ENCODE data around the gene DGKB.

DGKB gene

DNA sequence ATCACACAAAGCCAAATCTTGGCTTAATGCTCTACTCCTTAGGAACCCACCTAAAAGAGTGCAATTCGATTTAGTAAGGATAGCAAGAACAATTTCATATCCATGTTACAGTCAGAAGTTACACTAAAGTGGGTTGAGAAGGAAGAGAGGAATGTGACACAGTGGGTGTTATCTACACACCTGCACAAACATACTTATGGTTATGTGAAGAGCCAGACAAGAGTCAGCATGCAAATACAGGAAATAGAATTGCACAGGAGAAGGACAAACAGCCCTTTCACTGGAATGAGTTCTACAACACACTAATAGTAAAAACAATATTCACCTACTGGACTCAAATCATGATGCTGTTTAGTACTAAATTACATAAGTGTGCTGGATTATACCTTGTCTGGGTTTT lies 262.8 kb downstream of the DGKB start:
- peaks cover 16% of the 10 kb centered on the region for H3K4me1 ChIP-seq (ENCODE audit: control insufficient read depth, insufficient read depth, low read length)
- no peaks in the 10 kb centered on the region for H3K9me3 ChIP-seq (ENCODE audit: control insufficient read depth, low read length)
- H3K27me3 ChIP-seq (ENCODE audit: control insufficient read depth, insufficient read depth, low read length): no peaks in the 10 kb centered on the region
- H3K4me3 ChIP-seq (ENCODE audit: low read length): no peak overlapping the region
- no peaks in the 10 kb centered on the region for H3K36me3 ChIP-seq (ENCODE audit: control insufficient read depth, insufficient read depth, low read length)
- no peak overlapping the region for H3K9ac ChIP-seq (ENCODE audit: low read length)

DNA sequence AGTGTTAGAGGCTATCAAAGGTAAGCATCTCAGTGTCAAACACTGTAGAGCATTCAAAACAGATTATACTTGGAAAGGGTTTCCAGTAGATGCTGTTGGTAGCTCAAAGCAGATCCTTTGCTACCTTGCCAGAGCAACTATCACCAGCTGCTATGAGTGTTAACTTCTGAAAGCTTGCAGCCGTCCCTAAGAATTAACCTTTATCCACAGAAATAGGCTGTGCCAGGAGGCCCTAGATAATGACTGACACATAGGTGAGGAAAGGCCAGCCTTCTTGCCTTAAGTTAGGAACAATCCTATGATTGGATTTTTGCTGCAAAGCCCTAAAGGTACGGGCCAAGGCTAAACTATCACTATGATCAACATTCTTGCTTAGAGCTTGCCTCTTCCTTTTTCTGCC lies 263.2 kb downstream of the DGKB start:
- H3K27me3 ChIP-seq (ENCODE audit: control insufficient read depth, insufficient read depth, low read length): no peaks in the 10 kb centered on the region
- H3K9me3 ChIP-seq (ENCODE audit: control insufficient read depth, low read length): no peaks in the 10 kb centered on the region
- no peaks in the 10 kb centered on the region for H3K36me3 ChIP-seq (ENCODE audit: control insufficient read depth, insufficient read depth, low read length)
- H3K4me1 ChIP-seq (ENCODE audit: control insufficient read depth, insufficient read depth, low read length): peaks cover 16% of the 10 kb centered on the region
- no peak overlapping the region for H3K9ac ChIP-seq (ENCODE audit: low read length)
- H3K4me3 ChIP-seq (ENCODE audit: low read length): no peak overlapping the region

DNA sequence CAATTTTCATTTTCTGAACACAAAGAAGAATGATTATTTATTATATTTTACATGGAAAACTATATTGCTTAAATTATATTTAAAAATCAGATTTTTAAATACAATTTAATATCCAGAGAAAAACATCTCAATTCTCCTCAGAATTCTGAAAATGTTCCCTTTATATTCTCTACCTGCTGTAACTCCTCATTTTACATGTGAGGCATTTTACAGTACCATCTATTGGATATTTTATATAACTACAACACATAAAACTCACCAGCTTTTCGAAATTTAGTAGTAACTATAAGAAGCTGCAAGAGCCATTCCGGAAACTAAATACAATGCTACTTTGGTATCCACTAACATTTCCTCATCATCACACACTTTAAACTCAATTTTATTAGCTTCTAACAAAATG lies 264.6 kb downstream of the DGKB start:
- H3K36me3 ChIP-seq (ENCODE audit: control insufficient read depth, insufficient read depth, low read length): no peaks in the 10 kb centered on the region
- H3K4me1 ChIP-seq (ENCODE audit: control insufficient read depth, insufficient read depth, low read length): peaks cover 16% of the 10 kb centered on the region
- no peak overlapping the region for H3K9ac ChIP-seq (ENCODE audit: low read length)
- no peaks in the 10 kb centered on the region for H3K27me3 ChIP-seq (ENCODE audit: control insufficient read depth, insufficient read depth, low read length)
- H3K9me3 ChIP-seq (ENCODE audit: control insufficient read depth, low read length): no peaks in the 10 kb centered on the region
- H3K4me3 ChIP-seq (ENCODE audit: low read length): no peak overlapping the region

DNA sequence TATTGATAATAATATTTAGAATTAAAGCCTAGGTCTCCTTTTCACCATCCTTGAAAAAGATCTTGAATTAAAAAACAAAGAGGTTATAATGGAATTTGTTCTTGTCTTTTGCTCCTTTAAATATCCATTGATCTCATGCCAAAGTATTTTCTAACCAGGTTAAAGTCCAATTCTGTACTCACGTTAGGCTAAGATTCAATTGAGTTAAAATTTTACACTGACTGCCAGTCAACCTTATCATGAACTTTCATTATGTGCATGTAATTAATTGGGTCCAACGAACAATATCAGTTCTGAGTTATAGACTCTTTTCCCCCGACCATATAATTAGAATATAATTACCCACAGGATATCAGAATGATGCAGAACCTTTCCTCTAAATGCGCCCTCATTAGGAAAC lies 266.6 kb downstream of the DGKB start:
- H3K36me3 ChIP-seq (ENCODE audit: control insufficient read depth, insufficient read depth, low read length): no peaks in the 10 kb centered on the region
- peaks cover 16% of the 10 kb centered on the region for H3K4me1 ChIP-seq (ENCODE audit: control insufficient read depth, insufficient read depth, low read length)
- no peak overlapping the region for H3K4me3 ChIP-seq (ENCODE audit: low read length)
- H3K9ac ChIP-seq (ENCODE audit: low read length): no peak overlapping the region
- H3K9me3 ChIP-seq (ENCODE audit: control insufficient read depth, low read length): no peaks in the 10 kb centered on the region
- H3K27me3 ChIP-seq (ENCODE audit: control insufficient read depth, insufficient read depth, low read length): no peaks in the 10 kb centered on the region

DNA sequence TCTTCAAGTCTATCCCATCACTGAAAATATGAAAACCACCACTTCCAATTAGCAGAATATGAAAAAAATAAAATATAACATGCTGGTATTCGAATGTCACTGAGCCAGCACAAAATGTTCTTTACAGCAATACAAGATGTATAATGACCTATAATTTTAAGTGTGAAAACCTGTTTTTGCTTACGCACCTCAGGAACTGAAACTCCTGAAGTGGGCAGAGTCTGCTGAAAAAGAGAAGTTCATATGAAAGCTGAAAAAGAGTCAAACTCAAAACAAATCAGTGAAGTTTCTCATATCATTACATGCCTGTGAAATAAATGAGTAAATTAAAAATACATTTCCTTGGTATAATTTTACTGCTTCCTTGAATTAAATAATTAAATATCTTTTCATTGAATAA lies 272.5 kb downstream of the DGKB start:
- Histone ChIP-seq H3K4me1 (ENCODE audit: control insufficient read depth, insufficient read depth, low read length) (no peaks in the 10 kb centered on the region), H3K27me3 (ENCODE audit: control insufficient read depth, insufficient read depth, low read length) (no peaks in the 10 kb centered on the region), H3K36me3 (ENCODE audit: control insufficient read depth, insufficient read depth, low read length) (no peaks in the 10 kb centered on the region)

DNA sequence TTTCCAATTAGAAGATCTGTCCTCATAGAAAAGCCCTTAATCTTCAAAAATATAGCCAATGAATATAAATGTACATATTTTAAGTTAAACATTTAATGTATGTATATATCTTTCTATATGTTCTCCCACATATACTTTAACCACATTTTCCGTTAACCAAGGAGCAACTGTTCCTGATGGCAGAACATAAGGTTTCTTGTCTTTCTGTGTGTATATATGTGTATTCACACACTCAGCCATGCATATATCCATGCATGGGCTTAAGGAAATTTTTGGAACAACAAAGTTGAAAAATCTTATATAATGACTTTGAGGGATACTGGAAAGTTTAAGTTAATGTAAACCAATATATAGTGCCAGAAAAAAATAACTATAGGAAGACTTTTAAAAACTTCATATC lies 274.0 kb downstream of the DGKB start:
- no peaks in the 10 kb centered on the region for H3K27me3 ChIP-seq (ENCODE audit: control insufficient read depth, insufficient read depth, low read length)
- H3K4me1 ChIP-seq (ENCODE audit: control insufficient read depth, insufficient read depth, low read length): no peaks in the 10 kb centered on the region
- no peak overlapping the region for H3K9ac ChIP-seq (ENCODE audit: low read length)
- H3K4me3 ChIP-seq (ENCODE audit: low read length): no peak overlapping the region
- H3K9me3 ChIP-seq (ENCODE audit: control insufficient read depth, low read length): no peaks in the 10 kb centered on the region
- no peaks in the 10 kb centered on the region for H3K36me3 ChIP-seq (ENCODE audit: control insufficient read depth, insufficient read depth, low read length)

More for the DNA sequence above, 272.5 kb downstream of the DGKB start:
- Histone ChIP-seq H3K9me3 (ENCODE audit: control insufficient read depth, low read length) (no peaks in the 10 kb centered on the region), H3K9ac (ENCODE audit: low read length) (no peak overlapping the region), H3K4me3 (ENCODE audit: low read length) (no peak overlapping the region)

DNA sequence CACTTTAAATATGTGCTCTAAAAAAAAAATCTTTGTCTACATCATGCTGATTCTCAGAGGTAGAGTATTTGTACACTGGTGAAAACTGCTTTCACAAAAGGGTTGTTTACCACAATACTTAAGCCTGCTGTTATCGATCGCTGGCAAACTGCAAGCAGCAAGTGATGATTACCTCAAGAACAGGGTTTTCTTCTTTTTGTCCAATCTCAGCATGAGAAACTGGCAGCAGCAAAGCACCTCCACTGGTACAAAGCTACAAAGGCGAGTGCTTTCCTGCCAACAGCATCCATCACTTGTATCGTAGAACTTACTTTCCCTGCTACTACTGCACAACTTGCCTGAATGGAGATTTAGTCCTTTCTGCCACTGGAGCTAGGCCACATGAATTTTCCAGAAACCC lies 276.5 kb downstream of the DGKB start:
- Histone ChIP-seq H3K27me3 (ENCODE audit: control insufficient read depth, insufficient read depth, low read length) (no peaks in the 10 kb centered on the region), H3K4me1 (ENCODE audit: control insufficient read depth, insufficient read depth, low read length) (no peaks in the 10 kb centered on the region), H3K4me3 (ENCODE audit: low read length) (no peak overlapping the region), H3K9ac (ENCODE audit: low read length) (no peak overlapping the region), H3K36me3 (ENCODE audit: control insufficient read depth, insufficient read depth, low read length) (no peaks in the 10 kb centered on the region), H3K9me3 (ENCODE audit: control insufficient read depth, low read length) (no peaks in the 10 kb centered on the region)

DNA sequence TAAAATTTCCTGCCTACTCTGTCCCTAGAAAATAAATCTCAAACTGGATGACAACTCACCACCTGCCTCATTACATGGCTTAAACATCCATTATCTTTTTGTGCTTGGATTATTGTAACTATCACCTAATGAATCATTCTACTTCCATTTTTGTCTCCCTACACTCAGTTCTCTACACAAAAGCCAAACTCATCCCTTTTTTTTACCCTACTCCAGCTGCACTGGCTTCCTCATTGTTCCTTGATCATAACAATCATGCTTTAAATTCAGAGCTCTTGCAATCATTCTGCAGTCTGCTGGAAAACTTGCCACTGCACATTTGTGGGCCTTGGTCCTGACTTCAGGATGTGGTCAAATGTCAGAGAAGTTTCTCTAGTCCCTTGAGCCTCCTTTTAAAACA lies 280.0 kb downstream of the DGKB start:
- Histone ChIP-seq H3K27me3 (ENCODE audit: control insufficient read depth, insufficient read depth, low read length) (no peaks in the 10 kb centered on the region), H3K36me3 (ENCODE audit: control insufficient read depth, insufficient read depth, low read length) (no peaks in the 10 kb centered on the region), H3K4me1 (ENCODE audit: control insufficient read depth, insufficient read depth, low read length) (no peaks in the 10 kb centered on the region), H3K9me3 (ENCODE audit: control insufficient read depth, low read length) (no peaks in the 10 kb centered on the region), H3K9ac (ENCODE audit: low read length) (no peak overlapping the region), H3K4me3 (ENCODE audit: low read length) (no peak overlapping the region)

DNA sequence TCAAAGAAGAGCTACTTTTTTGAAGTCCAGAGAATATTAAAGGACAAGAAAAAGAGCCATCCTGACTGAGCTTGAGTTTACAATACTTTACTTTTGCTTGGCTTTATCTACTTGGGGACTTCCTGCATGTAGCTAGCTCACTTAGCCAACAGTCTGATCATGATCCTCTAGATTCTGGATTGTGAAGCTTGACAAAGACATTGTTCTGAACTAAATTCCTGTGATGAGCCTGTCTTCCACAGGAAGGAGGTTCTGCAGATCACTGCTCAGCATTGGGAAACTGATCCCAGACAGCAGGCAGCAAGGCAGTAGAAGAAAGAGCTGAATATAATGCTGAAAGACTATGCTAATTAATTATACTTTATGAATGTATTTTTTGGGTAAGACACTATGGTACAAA lies 296.4 kb downstream of the DGKB start:
- Histone ChIP-seq H3K36me3 (ENCODE audit: control insufficient read depth, insufficient read depth, low read length) (no peaks in the 10 kb centered on the region), H3K4me1 (ENCODE audit: control insufficient read depth, insufficient read depth, low read length) (no peaks in the 10 kb centered on the region), H3K4me3 (ENCODE audit: low read length) (no peak overlapping the region), H3K9me3 (ENCODE audit: control insufficient read depth, low read length) (no peaks in the 10 kb centered on the region), H3K27me3 (ENCODE audit: control insufficient read depth, insufficient read depth, low read length) (no peaks in the 10 kb centered on the region), H3K9ac (ENCODE audit: low read length) (no peak overlapping the region)

DNA sequence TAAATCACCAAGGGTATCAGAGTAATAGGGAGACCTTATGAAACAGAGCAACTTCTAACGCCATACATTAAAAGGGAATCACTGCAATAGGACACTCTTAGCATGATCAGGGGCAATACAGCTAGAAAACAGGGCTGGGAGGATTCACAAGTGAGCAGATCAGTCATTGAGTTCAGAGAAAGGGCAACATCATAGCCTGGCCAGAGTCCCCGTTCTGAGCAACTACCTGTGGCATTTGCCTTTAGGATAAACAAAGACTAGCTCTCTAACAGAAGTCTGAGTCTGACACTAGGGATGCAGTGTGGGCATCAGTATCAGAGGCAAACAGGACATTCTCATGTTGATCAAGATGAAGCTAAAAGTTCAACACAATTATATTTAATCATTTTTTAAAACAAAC lies 297.9 kb downstream of the DGKB start:
- Histone ChIP-seq H3K36me3 (ENCODE audit: control insufficient read depth, insufficient read depth, low read length) (no peaks in the 10 kb centered on the region), H3K9me3 (ENCODE audit: control insufficient read depth, low read length) (no peaks in the 10 kb centered on the region), H3K4me3 (ENCODE audit: low read length) (no peak overlapping the region), H3K4me1 (ENCODE audit: control insufficient read depth, insufficient read depth, low read length) (no peaks in the 10 kb centered on the region), H3K9ac (ENCODE audit: low read length) (no peak overlapping the region), H3K27me3 (ENCODE audit: control insufficient read depth, insufficient read depth, low read length) (no peaks in the 10 kb centered on the region)

DNA sequence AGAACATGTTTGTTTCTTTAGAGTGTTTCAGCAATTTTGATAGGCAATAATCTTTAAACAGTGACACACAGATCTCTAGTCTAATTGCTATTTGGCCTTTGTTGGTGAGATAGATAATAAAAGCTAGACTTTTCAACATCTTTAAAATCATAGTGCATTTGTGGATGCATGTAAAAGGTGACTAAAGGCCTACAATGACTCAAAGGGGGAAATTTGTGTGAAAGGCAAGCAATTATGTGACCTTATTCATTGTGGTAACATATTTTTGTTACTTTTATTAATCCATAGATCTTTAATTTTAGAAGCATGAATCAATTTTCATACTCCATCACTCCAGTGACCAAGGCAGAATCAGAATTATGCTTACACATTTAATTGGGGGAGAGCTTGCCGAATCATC lies 299.7 kb downstream of the DGKB start:
- Histone ChIP-seq H3K36me3 (ENCODE audit: control insufficient read depth, insufficient read depth, low read length) (no peaks in the 10 kb centered on the region), H3K4me1 (ENCODE audit: control insufficient read depth, insufficient read depth, low read length) (no peaks in the 10 kb centered on the region), H3K4me3 (ENCODE audit: low read length) (no peak overlapping the region), H3K9ac (ENCODE audit: low read length) (no peak overlapping the region), H3K9me3 (ENCODE audit: control insufficient read depth, low read length) (no peaks in the 10 kb centered on the region), H3K27me3 (ENCODE audit: control insufficient read depth, insufficient read depth, low read length) (no peaks in the 10 kb centered on the region)

DNA sequence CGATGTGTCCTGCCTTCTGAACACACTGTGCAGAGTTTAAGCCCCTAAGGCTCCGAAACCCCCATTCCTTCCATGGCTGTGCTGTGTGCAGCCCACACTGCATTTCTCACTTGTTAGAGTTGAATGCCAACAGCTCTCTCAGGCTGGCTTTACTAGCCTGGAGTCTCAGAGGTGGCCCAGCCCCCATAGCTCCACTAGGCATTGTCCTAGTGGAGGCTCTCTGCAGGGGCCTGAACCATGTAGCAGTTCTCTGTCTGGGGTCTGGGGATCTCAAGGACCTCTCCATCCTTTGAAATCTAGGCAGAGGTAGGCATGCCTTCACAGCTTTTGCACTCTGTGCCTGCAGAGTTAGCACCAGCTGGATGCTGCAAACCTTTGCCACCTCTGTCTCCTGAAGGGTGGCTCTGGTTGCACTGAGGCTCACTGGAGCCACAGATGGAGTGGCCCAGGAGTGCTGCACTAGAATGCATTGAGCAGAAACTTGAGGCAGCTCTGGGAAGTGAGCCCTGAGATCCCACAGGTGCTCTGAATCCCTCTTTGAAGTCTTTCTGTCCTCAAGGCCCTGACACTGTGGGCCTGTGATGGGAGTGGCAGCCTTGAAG lies 301.7 kb downstream of the DGKB start:
- Histone ChIP-seq H3K27me3 (ENCODE audit: control insufficient read depth, insufficient read depth, low read length) (no peaks in the 10 kb centered on the region), H3K4me3 (ENCODE audit: low read length) (no peak overlapping the region), H3K4me1 (ENCODE audit: control insufficient read depth, insufficient read depth, low read length) (no peaks in the 10 kb centered on the region), H3K36me3 (ENCODE audit: control insufficient read depth, insufficient read depth, low read length) (no peaks in the 10 kb centered on the region), H3K9ac (ENCODE audit: low read length) (no peak overlapping the region), H3K9me3 (ENCODE audit: control insufficient read depth, low read length) (no peaks in the 10 kb centered on the region)

DNA sequence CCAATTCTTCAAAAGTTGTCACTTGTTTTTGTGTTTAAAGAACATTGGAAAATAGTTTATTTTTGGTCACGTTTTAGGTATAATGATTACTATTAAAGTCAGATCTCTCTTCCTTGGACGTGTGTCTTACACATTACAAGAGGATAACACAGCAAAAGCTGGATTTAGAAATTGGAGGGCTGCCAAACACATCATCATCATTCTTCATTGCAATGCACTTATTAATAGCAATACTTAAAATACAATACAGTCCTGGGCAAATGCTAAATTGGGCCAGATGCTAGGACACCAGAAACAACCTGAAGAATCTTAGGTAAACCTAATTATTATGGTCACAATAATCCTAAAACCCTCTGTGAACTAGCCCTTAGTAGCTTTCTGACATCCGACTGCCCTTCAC lies 303.6 kb downstream of the DGKB start:
- H3K4me3 ChIP-seq (ENCODE audit: low read length): no peak overlapping the region
- H3K27me3 ChIP-seq (ENCODE audit: control insufficient read depth, insufficient read depth, low read length): no peaks in the 10 kb centered on the region
- H3K36me3 ChIP-seq (ENCODE audit: control insufficient read depth, insufficient read depth, low read length): no peaks in the 10 kb centered on the region
- H3K4me1 ChIP-seq (ENCODE audit: control insufficient read depth, insufficient read depth, low read length): no peaks in the 10 kb centered on the region
- no peak overlapping the region for H3K9ac ChIP-seq (ENCODE audit: low read length)
- H3K9me3 ChIP-seq (ENCODE audit: control insufficient read depth, low read length): no peaks in the 10 kb centered on the region
